ENCODE results near the gene SHC4.

The SHC4 gene, protein sequence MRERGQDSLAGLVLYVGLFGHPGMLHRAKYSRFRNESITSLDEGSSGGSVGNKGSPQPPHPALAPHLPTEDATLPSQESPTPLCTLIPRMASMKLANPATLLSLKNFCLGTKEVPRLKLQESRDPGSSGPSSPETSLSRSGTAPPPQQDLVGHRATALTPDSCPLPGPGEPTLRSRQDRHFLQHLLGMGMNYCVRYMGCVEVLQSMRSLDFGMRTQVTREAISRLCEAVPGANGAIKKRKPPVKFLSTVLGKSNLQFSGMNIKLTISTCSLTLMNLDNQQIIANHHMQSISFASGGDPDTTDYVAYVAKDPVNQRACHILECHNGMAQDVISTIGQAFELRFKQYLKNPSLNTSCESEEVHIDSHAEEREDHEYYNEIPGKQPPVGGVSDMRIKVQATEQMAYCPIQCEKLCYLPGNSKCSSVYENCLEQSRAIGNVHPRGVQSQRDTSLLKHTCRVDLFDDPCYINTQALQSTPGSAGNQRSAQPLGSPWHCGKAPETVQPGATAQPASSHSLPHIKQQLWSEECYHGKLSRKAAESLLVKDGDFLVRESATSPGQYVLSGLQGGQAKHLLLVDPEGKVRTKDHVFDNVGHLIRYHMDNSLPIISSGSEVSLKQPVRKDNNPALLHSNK

DNA sequence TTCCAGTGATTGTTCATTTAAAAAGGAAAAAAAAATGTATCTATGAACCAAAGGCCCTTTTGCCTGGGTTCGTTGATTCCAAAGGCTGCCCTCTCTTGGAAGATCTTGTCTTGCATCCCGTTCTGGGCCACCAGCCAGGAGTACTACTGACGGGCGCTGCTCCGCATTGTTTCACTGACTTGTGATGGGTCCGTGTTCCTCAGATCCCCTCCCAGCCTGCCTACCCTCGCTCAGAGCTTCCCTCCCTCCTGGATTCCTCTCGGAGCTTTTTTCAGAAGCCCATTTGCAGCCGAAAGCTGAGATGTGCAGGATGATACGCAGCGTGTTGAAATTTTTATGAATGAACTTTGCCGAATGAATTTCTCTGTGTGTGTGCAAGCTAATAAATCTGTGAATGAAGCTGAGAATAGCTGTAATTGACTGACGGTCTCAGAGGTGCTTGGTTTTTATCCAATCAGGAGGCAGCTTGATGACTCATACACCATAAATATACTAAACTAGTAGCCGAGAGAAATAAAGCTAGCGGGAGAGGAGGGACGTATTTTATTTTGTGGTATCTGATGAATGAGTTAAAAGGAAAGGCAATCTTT, at the start of gene SHC4:
Gene SHC4 (minus strand): TSS at position 396 of the 590 bp plus-strand sequence. CDS start 904 bp downstream, outside the sequence.
- H3K4me3 ChIP-seq (IDR thresholded peaks at IDR 0.05; ENCODE audit: insufficient read depth, low read depth, low read length), result no peak within 1 kb of the TSS
- no peaks in the 10 kb centered on the region for H3K36me3 ChIP-seq (ENCODE audit: insufficient read depth)
- no peak within 1 kb of the TSS for H2AFZ ChIP-seq (ENCODE audit: low read depth)
- no peak within 1 kb of the TSS for H3K4me2 ChIP-seq
- TF ChIP-seq, protein P1, sequence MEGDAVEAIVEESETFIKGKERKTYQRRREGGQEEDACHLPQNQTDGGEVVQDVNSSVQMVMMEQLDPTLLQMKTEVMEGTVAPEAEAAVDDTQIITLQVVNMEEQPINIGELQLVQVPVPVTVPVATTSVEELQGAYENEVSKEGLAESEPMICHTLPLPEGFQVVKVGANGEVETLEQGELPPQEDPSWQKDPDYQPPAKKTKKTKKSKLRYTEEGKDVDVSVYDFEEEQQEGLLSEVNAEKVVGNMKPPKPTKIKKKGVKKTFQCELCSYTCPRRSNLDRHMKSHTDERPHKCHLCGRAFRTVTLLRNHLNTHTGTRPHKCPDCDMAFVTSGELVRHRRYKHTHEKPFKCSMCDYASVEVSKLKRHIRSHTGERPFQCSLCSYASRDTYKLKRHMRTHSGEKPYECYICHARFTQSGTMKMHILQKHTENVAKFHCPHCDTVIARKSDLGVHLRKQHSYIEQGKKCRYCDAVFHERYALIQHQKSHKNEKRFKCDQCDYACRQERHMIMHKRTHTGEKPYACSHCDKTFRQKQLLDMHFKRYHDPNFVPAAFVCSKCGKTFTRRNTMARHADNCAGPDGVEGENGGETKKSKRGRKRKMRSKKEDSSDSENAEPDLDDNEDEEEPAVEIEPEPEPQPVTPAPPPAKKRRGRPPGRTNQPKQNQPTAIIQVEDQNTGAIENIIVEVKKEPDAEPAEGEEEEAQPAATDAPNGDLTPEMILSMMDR (conservative IDR thresholded peaks at IDR 0.05; ENCODE audit: low read depth, low read length), result no peak
- H3K79me2 ChIP-seq (ENCODE audit: insufficient read depth, low read depth), result no peaks in the 10 kb centered on the region
- no peaks in the 10 kb centered on the region for H3K27me3 ChIP-seq (ENCODE audit: insufficient read depth, low read depth)
- H3K4me1 ChIP-seq (ENCODE audit: low read depth, poor library complexity, severe bottlenecking), result peaks cover 13% of the 10 kb centered on the region
- H4K20me1 ChIP-seq (ENCODE audit: insufficient read depth), result no peaks in the 10 kb centered on the region
- no peak within 1 kb of the TSS for H3K27ac ChIP-seq
- H3K9ac ChIP-seq, result no peak within 1 kb of the TSS

DNA sequence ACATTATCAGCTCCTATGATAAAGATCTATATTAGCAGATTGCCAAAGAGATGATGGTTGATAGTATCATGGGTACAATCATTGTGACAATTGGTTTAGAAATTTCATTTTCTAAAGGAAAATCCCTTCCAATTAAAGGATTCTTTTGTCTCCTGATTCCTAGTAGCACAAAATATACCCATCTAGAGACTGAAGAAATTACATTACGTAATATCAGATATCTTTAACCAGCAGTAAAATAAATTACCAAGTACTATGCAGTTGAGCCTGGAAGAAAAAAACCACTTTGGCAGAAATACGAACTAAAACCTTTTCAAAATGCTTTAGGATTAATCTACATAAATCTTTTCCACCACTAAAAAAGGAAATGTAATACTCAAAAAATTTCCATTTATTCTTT, 35.6 kb upstream of the SHC4 start:
- Histone ChIP-seq H3K27ac (no peak overlapping the region), H3K4me1 (ENCODE audit: low read depth, poor library complexity, severe bottlenecking) (no peaks in the 10 kb centered on the region), H3K36me3 (ENCODE audit: insufficient read depth) (no peaks in the 10 kb centered on the region), H3K4me3 (IDR thresholded peaks at IDR 0.05; ENCODE audit: insufficient read depth, low read depth, low read length) (no peak overlapping the region), H2AFZ (ENCODE audit: low read depth) (no peak overlapping the region), H3K27me3 (ENCODE audit: insufficient read depth, low read depth) (no peaks in the 10 kb centered on the region), H3K4me2 (no peak overlapping the region), H4K20me1 (ENCODE audit: insufficient read depth) (no peaks in the 10 kb centered on the region), H3K9ac (no peak overlapping the region), H3K79me2 (ENCODE audit: insufficient read depth, low read depth) (no peaks in the 10 kb centered on the region)
- TF ChIP-seq, protein P1 (conservative IDR thresholded peaks at IDR 0.05; ENCODE audit: low read depth, low read length), result no peak

DNA sequence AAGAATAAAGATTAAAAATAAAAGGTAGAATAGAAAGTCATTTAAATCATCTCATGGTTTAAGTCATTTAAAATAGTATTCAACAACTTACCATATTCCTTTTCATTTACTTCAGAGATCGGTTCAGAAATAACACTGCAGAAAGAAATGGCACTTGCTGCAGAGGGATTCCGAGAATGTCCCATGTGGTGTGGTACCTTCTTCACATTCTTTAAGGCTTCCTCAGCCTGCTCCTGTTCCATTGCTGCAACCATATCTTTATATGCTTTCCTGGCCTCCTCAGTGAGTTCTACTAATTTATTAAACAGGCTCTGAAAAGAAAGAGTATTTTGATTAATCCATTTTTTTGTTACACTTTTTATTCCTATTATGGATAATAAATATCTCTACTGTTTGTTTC, 32.6 kb upstream of the SHC4 start:
- Histone ChIP-seq H3K27ac (no peak overlapping the region), H3K9ac (no peak overlapping the region), H3K4me2 (no peak overlapping the region), H3K4me1 (ENCODE audit: low read depth, poor library complexity, severe bottlenecking) (no peaks in the 10 kb centered on the region), H3K36me3 (ENCODE audit: insufficient read depth) (no peaks in the 10 kb centered on the region), H3K4me3 (IDR thresholded peaks at IDR 0.05; ENCODE audit: insufficient read depth, low read depth, low read length) (no peak overlapping the region), H2AFZ (ENCODE audit: low read depth) (no peak overlapping the region), H3K27me3 (ENCODE audit: insufficient read depth, low read depth) (no peaks in the 10 kb centered on the region), H4K20me1 (ENCODE audit: insufficient read depth) (no peaks in the 10 kb centered on the region), H3K79me2 (ENCODE audit: insufficient read depth, low read depth) (no peaks in the 10 kb centered on the region)
- TF ChIP-seq, protein P1 (conservative IDR thresholded peaks at IDR 0.05; ENCODE audit: low read depth, low read length), result no peak

DNA sequence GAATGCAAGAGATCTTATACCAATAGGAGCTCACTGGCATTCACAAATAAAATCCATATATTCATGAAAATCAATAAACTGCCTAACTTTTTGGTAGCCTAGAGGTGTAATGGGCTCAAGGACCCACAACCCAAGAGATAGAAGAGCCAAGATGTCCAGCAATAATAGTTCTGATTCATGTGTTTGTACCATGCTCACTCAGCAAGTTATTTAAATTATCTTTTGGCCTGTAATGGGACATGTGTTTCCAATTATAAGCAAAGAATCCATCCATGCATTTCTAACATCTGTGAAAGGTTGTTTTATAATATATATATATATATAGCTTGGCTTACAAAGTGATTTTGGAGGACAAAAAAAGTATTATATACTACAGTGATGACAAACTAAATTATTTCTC, 29.7 kb upstream of the SHC4 start:
- H3K79me2 ChIP-seq (ENCODE audit: insufficient read depth, low read depth), result no peaks in the 10 kb centered on the region
- H4K20me1 ChIP-seq (ENCODE audit: insufficient read depth), result no peaks in the 10 kb centered on the region
- H3K27ac ChIP-seq, result no peak overlapping the region
- H3K9ac ChIP-seq, result no peak overlapping the region
- no peaks in the 10 kb centered on the region for H3K36me3 ChIP-seq (ENCODE audit: insufficient read depth)
- TF ChIP-seq, protein P1 (conservative IDR thresholded peaks at IDR 0.05; ENCODE audit: low read depth, low read length), result no peak
- no peak overlapping the region for H3K4me3 ChIP-seq (IDR thresholded peaks at IDR 0.05; ENCODE audit: insufficient read depth, low read depth, low read length)
- H3K27me3 ChIP-seq (ENCODE audit: insufficient read depth, low read depth), result no peaks in the 10 kb centered on the region
- no peak overlapping the region for H2AFZ ChIP-seq (ENCODE audit: low read depth)
- H3K4me2 ChIP-seq, result no peak overlapping the region
- H3K4me1 ChIP-seq (ENCODE audit: low read depth, poor library complexity, severe bottlenecking), result no peaks in the 10 kb centered on the region
